Thoracic aorta (tissue), 2 donors: Measurements from ENCODE around the gene IL17REL. TPM values are rescaled to one million over a fixed set of nuclear protein-coding genes. Genes with fewer than 3 reads are reported as not detected.
A peak's percentile ranks its signal among the peaks of the same experiment; 100 is the strongest.
"Not testable (repeated sequence)": the region's sequence is repeated elsewhere in the genome, so short reads cannot be mapped to it uniquely, and the experiment has no call there.

Experiments
- ATAC-seq: fragments of 150-250 bp; one replicate; pipeline ENCODE4 v1.8.0; 2017; ENCODE audit warnings: low read depth; ENCODE audit not compliant: insufficient number of reproducible peaks, low FRiP score
- DNase-seq: peaks from one replicate; pipeline ENCODE4 v3.0.0-alpha.2; 2020; ENCODE audit warnings: low spot score
- H3K27ac ChIP-seq, 2 donors: fragments of 200-600 bp; sonication (generic); 1 replicate in 1 of 2; 2 replicates in 1 of 2; pipeline ENCODE4 v1.5.1; 2016; ENCODE audit warnings: mild to moderate bottlenecking in 2 of 2, moderate library complexity in 2 of 2
- H3K27me3 ChIP-seq: fragments of 200-600 bp; sonication (generic); replicated peaks from 2 replicates; pipeline ENCODE4 v1.6.0; 2016; ENCODE audit warnings: mild to moderate bottlenecking; ENCODE audit not compliant: insufficient read depth
- H3K36me3 ChIP-seq: fragments of 200-600 bp; sonication (generic); one replicate; pipeline ENCODE4 v1.5.1; 2016
- H3K4me1 ChIP-seq, 2 donors: fragments of 200-600 bp; sonication (generic); 1 replicate in 1 of 2; 2 replicates in 1 of 2; pipeline versions ENCODE4 v1.5.1 to v1.6.0; 2016; ENCODE audit warnings: low read depth in 2 of 2, mild to moderate bottlenecking in 1 of 2; ENCODE audit not compliant: control insufficient read depth in 1 of 2
- H3K4me3 ChIP-seq: fragments of 200-600 bp; sonication (generic); 2 replicates; pipeline ENCODE4 v1.5.1; 2016; ENCODE audit warnings: mild to moderate bottlenecking
- H3K9me3 ChIP-seq: fragments of 200-600 bp; sonication (generic); 2 replicates; pipeline ENCODE4 v1.5.1; 2016
- total RNA-seq, 2 donors: library from RNA; depleted of rRNA; stranded (reverse); fragments of >200 nt; gene quantifications; one replicate each; pipeline versions ENCODE4 v1.1.0 to v1.2.3, GENCODE V29; 2016
- TF ChIP-seq, protein P1 (sequence below): fragments of 200-600 bp; sonication (generic); IDR thresholded peaks from one replicate; pipeline ENCODE4 v1.5.1; 2019; ENCODE audit warnings: antibody characterized with exemption

IL17REL gene
- total RNA-seq, 2 donors from 2014 or later = not detected

DNA sequence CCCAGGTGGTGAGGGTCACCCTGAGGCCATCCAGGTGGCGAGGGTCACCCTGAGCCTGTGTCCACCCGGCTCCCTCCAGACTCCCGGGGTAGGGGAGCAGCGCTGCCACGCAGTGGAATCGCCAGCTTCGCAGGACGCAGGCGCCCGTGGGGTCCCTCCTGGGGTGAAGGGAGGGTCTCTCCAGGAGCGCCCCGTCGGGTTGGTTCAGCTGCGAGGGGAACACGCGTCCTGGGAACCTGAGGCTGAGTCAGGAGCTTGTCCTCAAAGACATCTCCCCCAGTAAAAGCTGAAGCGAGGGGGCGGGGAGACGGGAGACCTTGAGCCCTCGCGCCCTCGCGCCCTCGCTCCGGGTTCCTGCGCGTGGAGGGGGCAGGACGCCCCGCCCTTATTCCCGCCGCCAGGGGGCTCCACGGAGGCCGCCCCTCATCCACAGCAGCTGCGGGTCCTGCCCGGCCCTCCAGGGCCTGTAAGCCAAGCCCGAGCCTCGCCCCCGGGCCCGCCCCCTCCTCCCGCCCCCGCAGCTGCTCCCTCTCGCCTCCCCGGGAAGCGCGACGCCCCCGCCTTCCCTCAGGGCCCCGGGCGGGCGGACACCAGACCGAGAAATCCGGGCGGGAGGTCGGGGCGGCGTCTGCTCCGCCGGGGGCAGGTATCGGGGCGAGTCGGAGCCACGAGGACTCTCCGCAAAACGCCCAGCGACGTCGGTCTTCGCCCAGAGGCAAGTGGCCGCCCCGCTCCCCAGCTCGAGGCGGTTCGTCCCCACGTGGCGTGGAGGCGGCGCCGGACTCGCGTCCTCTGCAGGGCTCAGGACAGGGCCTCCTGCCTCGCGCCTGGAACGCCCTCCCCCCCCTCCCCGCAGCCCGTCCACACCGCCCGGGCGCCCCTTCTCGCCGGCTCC, 29.2 kb downstream of the IL17REL start:
- Histone ChIP-seq H3K27ac (no peak overlapping the region), H3K36me3 (no peaks in the 10 kb centered on the region), H3K4me1 (no peaks in the 10 kb centered on the region), H3K27me3 (no peaks in the 10 kb centered on the region), H3K9me3 (peaks cover 22% of the 10 kb centered on the region), H3K4me3 (peak overlapping the region; percentile 47)
- TF ChIP-seq, protein P1, sequence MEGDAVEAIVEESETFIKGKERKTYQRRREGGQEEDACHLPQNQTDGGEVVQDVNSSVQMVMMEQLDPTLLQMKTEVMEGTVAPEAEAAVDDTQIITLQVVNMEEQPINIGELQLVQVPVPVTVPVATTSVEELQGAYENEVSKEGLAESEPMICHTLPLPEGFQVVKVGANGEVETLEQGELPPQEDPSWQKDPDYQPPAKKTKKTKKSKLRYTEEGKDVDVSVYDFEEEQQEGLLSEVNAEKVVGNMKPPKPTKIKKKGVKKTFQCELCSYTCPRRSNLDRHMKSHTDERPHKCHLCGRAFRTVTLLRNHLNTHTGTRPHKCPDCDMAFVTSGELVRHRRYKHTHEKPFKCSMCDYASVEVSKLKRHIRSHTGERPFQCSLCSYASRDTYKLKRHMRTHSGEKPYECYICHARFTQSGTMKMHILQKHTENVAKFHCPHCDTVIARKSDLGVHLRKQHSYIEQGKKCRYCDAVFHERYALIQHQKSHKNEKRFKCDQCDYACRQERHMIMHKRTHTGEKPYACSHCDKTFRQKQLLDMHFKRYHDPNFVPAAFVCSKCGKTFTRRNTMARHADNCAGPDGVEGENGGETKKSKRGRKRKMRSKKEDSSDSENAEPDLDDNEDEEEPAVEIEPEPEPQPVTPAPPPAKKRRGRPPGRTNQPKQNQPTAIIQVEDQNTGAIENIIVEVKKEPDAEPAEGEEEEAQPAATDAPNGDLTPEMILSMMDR = peak; percentile 23
- DNase-seq (no peak), ATAC-seq (no peak)

DNA sequence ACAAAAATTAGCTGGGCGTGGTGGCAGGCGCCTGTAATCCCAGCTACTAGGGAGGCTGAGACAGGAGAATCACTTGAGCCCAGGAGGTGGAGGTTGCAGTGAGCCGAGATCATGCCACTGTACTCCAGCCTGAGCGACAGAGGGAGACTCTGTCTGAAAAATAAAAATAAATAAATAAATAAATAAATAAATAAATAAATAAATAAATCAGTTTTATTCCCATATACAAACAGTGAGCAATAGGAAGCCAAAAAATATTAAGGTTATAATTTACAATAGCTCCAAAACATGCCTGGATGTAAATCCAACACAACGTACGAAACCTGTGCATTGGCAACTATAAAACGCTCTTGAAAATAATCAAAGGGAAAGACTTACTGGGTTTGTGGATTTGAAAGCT, 30.8 kb downstream of the IL17REL start:
- H3K27me3 ChIP-seq, ATAC-seq, DNase-seq: not testable (repeated sequence)

DNA sequence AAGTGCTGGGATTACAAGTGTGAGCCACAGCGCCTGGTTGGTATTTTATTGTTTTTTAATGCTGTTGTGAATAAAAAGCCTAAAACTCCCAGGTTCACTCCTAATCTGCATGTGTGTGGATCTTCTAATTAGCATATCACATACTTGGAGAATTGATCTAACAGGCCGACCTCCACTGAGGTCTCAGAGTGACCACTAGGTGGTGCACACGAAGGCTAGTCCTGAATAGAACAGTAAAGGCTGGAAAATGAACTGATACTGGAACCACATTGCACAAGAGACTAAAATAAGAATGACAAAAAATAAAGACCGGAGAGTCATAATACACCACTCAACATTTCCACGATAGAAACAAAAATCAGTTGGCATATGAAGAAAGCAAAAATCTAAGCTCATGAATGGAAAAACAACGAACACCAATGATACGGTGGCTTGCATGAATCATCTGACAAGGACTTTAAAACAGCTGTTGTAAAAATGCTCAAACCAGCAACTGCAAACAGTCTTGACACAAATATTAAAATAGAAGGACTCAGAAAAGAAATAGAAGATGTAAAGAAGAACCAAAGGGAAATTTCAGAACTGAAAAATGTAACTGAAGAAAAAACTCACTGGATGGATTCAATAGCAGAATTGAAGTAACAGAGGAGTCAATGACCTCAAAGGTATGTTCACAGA, 32.8 kb downstream of the IL17REL start:
- H3K9me3 ChIP-seq = peaks cover 11% of the 10 kb centered on the region
- no peak overlapping the region for H3K4me3 ChIP-seq
- H3K36me3 ChIP-seq = no peaks in the 10 kb centered on the region
- H3K27ac ChIP-seq = no peak overlapping the region
- no peaks in the 10 kb centered on the region for H3K4me1 ChIP-seq
- TF ChIP-seq, protein P1 = no peak
- no peaks in the 10 kb centered on the region for H3K27me3 ChIP-seq
- DNase-seq = no peak
- no peak for ATAC-seq

More for the DNA sequence above, 30.8 kb downstream of the IL17REL start:
- not testable (repeated sequence) for H3K27ac ChIP-seq, H3K4me1 ChIP-seq, H3K4me3 ChIP-seq, H3K36me3 ChIP-seq
- H3K9me3 ChIP-seq = peaks cover 22% of the 10 kb centered on the region

DNA sequence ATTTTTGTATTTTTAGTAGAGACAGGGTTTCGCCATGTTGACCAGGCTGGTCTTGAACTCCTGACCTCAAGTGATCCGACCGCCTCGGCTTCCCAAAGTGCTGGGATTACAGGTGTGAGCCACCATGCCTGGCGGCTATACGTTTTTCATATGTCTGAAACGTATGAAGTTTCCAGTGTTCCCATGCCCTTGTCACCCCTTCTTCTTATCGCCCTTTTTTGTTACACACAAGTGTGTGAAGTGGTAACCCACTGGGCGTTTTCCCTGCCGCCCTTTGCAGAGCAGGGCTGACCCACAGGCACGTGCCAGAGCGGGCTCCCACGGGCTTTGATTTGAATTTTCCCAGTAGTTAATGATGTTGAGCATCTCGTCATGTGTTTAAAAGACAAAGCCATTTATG, 35.0 kb downstream of the IL17REL start:
- H3K27me3 ChIP-seq = no peaks in the 10 kb centered on the region
- peaks cover 11% of the 10 kb centered on the region for H3K9me3 ChIP-seq
- H3K27ac ChIP-seq = no peak overlapping the region
- peak; percentile 1 for DNase-seq
- H3K4me1 ChIP-seq = peaks cover 0 to under 1% of the 10 kb centered on the region in 2 donors
- no peak overlapping the region for H3K4me3 ChIP-seq
- TF ChIP-seq, protein P1 = no peak
- ATAC-seq = no peak
- H3K36me3 ChIP-seq = no peaks in the 10 kb centered on the region

DNA sequence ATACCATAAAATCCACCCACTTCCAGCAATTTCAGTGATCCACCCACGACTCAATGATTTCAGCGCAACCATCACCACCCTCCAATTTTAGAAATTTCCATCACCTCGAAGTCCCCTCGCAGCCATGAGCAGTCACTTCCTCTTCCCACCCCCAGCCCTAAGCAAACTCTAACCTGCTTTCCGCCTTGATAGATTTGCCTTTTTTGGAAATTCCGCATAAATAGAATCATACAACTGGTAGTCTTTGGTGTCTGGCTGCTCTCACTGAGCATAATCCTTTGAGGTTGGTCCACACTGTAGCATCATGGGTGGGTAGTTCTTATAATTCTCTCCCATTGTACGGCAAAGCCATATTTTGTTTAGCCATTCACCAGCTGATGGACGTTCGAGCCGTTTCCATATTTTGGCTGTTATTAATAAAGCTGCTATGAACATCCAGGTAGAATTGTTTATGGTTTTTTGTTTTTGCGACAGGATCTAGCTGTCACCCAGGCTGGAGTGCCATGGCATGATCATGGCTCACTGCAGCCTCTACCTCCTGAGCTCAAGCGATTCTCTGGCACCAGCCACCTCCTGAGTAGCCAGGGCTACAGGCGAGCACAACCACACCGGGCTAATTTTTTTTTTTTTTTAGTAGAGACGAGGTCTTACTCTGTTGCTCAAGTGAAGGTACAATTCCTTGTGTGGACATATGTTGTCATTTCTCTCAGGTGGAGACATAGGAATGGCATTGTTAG, 36.0 kb downstream of the IL17REL start:
- TF ChIP-seq, protein P1 = no peak
- Histone ChIP-seq H3K36me3 (no peaks in the 10 kb centered on the region), H3K4me1 (peaks cover 3 to 10% of the 10 kb centered on the region in 2 donors), H3K4me3 (no peak overlapping the region), H3K9me3 (peaks cover 11% of the 10 kb centered on the region), H3K27ac (no peak overlapping the region), H3K27me3 (no peaks in the 10 kb centered on the region)
- DNase-seq = peak; percentile 0
- no peak for ATAC-seq
